Ascending aorta (tissue), 2 donors: Measurements from ENCODE around the gene LAMA5. TPM values are rescaled to one million over a fixed set of nuclear protein-coding genes. Genes with fewer than 3 reads are reported as not detected.

Experiments
- DNase-seq, 2 donors: peaks; one replicate each; pipeline ENCODE4 v3.0.0-alpha.2; 2019; ENCODE audit warnings: low spot score in 2 of 2
- H3K27ac ChIP-seq, 2 donors: fragments of 200-600 bp; sonication (generic); one replicate each; pipeline ENCODE4 v1.5.1; 2016 to 2017; ENCODE audit warnings: mild to moderate bottlenecking in 1 of 2
- H3K27me3 ChIP-seq: fragments of 200-600 bp; sonication (generic); one replicate; pipeline ENCODE4 v1.5.1; 2017
- H3K36me3 ChIP-seq, 2 donors: fragments of 200-600 bp; sonication (generic); one replicate each; pipeline ENCODE4 v1.5.1; 2016
- H3K4me1 ChIP-seq, 2 donors: fragments of 200-600 bp; sonication (generic); one replicate each; pipeline ENCODE4 v1.5.1; 2016 to 2017; ENCODE audit warnings: mild to moderate bottlenecking in 1 of 2
- H3K4me3 ChIP-seq, 2 donors: fragments of 200-600 bp; sonication (generic); one replicate each; pipeline ENCODE4 v1.5.1; 2016 to 2017; ENCODE audit warnings: mild to moderate bottlenecking in 1 of 2
- H3K9me3 ChIP-seq, 2 donors: fragments of 200-600 bp; sonication (generic); one replicate each; pipeline ENCODE4 v1.5.1; 2016
- CTCF ChIP-seq, 3 experiments: fragments of 200-600 bp in 2 of 3; fragments of 450-650 bp in 1 of 3; sonication (generic) in 2 of 3; IDR thresholded peaks; one replicate each; pipeline ENCODE4 v1.5.1; 2016 to 2019; ENCODE audit warnings: antibody characterized with exemption in 3 of 3, mild to moderate bottlenecking in 1 of 3, moderate library complexity in 1 of 3
- intact Hi-C: fragments of 100-400 bp; cut with DNase I; formaldehyde crosslinking; loops from one replicate; pipeline ENCODE4 v1.15.1; 2023
- total RNA-seq: library from RNA; depleted of rRNA; stranded (reverse); fragments of >200 nt; gene quantifications from one replicate; pipeline ENCODE4 v1.1.0, GENCODE V29; 2016

LAMA5 gene
- total RNA-seq, 1 donor from 2014 or later = 469 TPM

DNA sequence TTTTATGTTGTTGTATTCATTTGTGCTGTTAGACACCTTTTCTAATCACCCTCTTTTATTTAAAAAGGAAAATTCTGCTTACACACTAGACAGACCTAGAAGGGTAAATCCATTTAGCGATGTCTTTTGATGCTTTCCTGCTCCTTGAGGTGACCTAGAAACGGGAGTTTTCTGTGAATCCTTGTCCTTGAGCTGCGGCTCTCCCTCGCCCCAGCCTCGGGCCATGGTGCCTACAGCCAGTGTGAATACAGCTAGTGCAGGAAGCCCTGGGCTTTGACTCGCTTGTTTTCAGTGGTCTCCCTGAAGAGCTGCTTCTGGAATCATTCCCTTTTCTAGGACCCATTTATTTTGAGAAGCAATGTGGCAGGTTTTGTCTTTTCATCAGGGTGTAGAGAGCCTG lies 82.0 kb downstream of the LAMA5 start:
- H3K4me3 ChIP-seq = no peak overlapping the region
- no peak for TF ChIP-seq CTCF (IDR thresholded peaks at IDR 0.05)
- intact Hi-C loops = no loop called here
- H3K9me3 ChIP-seq = no peaks in the 10 kb centered on the region
- peaks cover 72 to 95% of the 10 kb centered on the region in 2 donors for H3K36me3 ChIP-seq
- no peaks in the 10 kb centered on the region for H3K27me3 ChIP-seq
- no peak overlapping the region for H3K27ac ChIP-seq
- no peaks in the 10 kb centered on the region for H3K4me1 ChIP-seq
- no peak for DNase-seq

DNA sequence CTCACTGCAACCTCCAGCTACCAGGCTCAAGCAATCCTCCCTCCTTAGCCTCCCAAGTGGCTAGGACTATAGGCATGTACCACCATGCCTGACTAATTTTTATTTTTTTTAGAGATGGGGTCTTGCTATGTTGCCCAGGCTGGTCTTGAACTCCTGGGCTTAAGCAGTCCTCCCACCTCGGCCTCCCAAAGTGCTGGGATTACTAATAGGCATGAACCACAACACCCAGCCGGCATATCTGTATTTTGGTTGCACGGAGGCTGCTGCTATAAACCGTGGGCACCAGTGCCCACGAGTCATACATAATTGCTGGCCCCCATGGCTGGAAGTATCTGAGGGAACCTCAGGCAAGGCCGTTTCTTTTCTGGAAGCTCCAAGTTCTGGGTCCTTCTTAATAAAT lies 82.7 kb downstream of the LAMA5 start:
- H3K27me3 ChIP-seq = no peaks in the 10 kb centered on the region
- peaks cover 73 to 95% of the 10 kb centered on the region in 2 donors for H3K36me3 ChIP-seq
- intact Hi-C loops = no loop called here
- no peak overlapping the region for H3K4me3 ChIP-seq
- H3K4me1 ChIP-seq = no peaks in the 10 kb centered on the region
- no peak for TF ChIP-seq CTCF (IDR thresholded peaks at IDR 0.05)
- H3K27ac ChIP-seq = no peak overlapping the region
- H3K9me3 ChIP-seq = no peaks in the 10 kb centered on the region
- DNase-seq = no peak

DNA sequence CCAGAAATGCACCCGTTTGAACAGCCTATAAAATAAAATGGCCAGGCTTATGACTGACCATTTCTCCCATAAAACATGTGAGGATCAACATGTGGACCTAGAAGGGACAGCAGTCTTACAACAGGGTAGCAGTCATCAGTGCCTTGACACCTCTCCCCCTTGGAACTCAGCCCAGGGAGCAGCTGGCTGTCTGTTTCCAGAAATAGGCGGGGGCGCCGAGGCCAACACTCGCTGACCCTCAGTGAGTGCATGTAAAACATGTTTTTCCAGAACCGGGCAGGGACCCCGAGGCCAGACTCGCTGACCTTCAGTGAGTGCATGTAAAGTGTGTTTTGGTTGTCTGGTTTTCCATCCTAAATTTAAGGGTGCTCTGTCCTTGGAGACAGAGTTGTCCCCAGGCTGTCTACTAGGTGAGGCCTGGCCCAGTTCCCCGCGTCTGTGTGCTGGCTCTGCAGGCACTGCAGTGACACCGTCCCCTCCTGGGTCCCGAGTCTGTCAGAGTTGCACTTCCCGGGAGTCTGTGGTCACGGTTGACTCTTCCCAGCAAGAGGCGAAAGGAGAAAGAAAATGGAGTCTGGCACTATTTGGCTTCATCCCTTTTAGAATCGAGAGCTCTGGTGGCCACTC lies 84.1 kb downstream of the LAMA5 start:
- no peak for TF ChIP-seq CTCF (IDR thresholded peaks at IDR 0.05)
- DNase-seq = no peak
- Histone ChIP-seq H3K4me3 (no peak overlapping the region), H3K27me3 (no peaks in the 10 kb centered on the region), H3K4me1 (no peaks in the 10 kb centered on the region), H3K27ac (no peak overlapping the region), H3K9me3 (no peaks in the 10 kb centered on the region), H3K36me3 (peaks cover 71 to 92% of the 10 kb centered on the region in 2 donors)
- intact Hi-C loops = no loop called here

GRCh38 chr20:62282103-62282502 lies 85.0 kb downstream of the LAMA5 start:
- Histone ChIP-seq H3K4me1 (no peaks in the 10 kb centered on the region), H3K4me3 (no peak overlapping the region), H3K36me3 (peaks cover 71 to 83% of the 10 kb centered on the region in 2 donors), H3K27ac (no peak overlapping the region), H3K27me3 (no peaks in the 10 kb centered on the region), H3K9me3 (no peaks in the 10 kb centered on the region)
- TF ChIP-seq CTCF (IDR thresholded peaks at IDR 0.05) = no peak
- intact Hi-C loops = no loop called here
- DNase-seq = no peak

DNA sequence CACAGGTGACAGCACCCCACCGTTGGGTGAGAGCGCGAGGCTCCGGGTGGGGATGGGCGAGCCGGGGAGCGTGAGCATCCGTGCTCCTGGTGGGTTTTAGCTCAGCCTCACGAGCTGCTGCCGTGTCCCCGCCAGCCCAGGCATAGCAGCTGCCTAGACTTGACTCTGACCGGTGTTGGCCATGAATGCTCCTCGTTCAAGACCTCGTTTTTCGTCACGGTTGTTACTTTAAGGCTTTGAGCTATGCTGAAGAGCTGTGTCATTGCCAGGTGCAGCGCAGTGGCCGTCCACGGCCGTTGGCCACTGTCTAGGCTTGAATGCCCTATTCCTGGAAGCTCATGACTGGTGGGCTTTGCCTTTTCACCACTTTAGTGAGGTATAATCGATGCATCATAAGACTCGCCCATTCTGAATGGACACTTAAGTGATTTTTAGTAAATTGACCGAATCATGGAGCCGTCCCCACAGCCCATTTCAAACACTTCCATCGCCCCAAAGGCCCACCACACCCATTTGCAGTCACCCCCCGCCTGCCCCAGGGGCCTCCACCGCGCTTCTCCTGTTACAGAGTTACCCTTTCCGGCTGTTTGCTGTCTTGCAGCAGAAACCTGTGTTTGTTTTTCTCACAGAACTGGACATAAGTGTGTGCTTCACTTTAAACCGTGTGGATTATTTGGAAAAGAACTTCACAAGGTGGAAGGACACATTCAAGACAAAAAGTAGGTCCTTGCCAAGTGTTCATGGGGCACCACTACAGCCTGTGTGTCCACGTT lies 85.8 kb downstream of the LAMA5 start:
- no peak for TF ChIP-seq CTCF (IDR thresholded peaks at IDR 0.05)
- Histone ChIP-seq H3K4me3 (no peak overlapping the region), H3K9me3 (no peaks in the 10 kb centered on the region), H3K27ac (no peak overlapping the region), H3K4me1 (no peaks in the 10 kb centered on the region), H3K27me3 (no peaks in the 10 kb centered on the region), H3K36me3 (peaks cover 65 to 76% of the 10 kb centered on the region in 2 donors)
- no peak for DNase-seq
- intact Hi-C loops = no loop called here
